H1 (cell line): ENCODE results near the gene ZNF14. TPM values are rescaled to one million over a fixed set of nuclear protein-coding genes. Genes with fewer than 3 reads are reported as not detected.

Experiments
- CTCF ChIA-PET: fragments of 300-600 bp; sonication (Branson Sonifier 250); formaldehyde crosslinking; loops from one replicate; lab custom pipeline; 2021; ENCODE audit not compliant: partially characterized antibody; lab: Charles Lee
- POLR2A ChIA-PET: fragments of 300-600 bp; sonication (Branson Sonifier 250); formaldehyde crosslinking; loops from one replicate; lab custom pipeline; 2021; ENCODE audit warnings: inconsistent platforms; ENCODE audit not compliant: partially characterized antibody; lab: Charles Lee
- DNase-seq, 2 experiments: peaks; one replicate each; pipeline versions ENCODE4 v3.0.0 to v3.0.0-alpha.2; 2010 to 2022; ENCODE audit warnings: low spot score in 2 of 2, low read depth in 1 of 2, mixed read lengths in 1 of 2
- FAIRE-seq: peaks from 2 replicates; lab custom pipeline; 2011; peaks lifted over from hg19 to GRCh38; lab: Jason Lieb, UNC
- H2AFZ ChIP-seq: 2 replicates; pipeline ENCODE4 v1.8.1; 2012; ENCODE audit warnings: low read length, inconsistent platforms
- H2AK5ac ChIP-seq: 2 replicates; pipeline ENCODE4 v1.6.1; 2013; ENCODE audit warnings: low read depth, low read length
- H2BK120ac ChIP-seq: replicated peaks from 2 replicates; pipeline ENCODE3; 2013; ENCODE audit warnings: low read depth, low read length, inconsistent platforms
- H2BK12ac ChIP-seq: 2 replicates; pipeline ENCODE4 v1.6.1; 2013; ENCODE audit warnings: low read depth, low read length
- H2BK15ac ChIP-seq: 2 replicates; pipeline ENCODE4 v1.6.1; 2013; ENCODE audit warnings: low read length
- H2BK20ac ChIP-seq: 2 replicates; pipeline ENCODE4 v1.6.1; 2013; ENCODE audit warnings: low read length
- H2BK5ac ChIP-seq: 2 replicates; pipeline ENCODE4 v1.6.1; 2013; ENCODE audit warnings: low read depth, low read length
- H3K14ac ChIP-seq: 2 replicates; pipeline ENCODE4 v1.6.1; 2013; ENCODE audit warnings: inconsistent platforms; ENCODE audit not compliant: insufficient read length
- H3K18ac ChIP-seq: 2 replicates; pipeline ENCODE4 v1.6.1; 2013; ENCODE audit warnings: low read length; ENCODE audit errors: extremely low read depth
- H3K23ac ChIP-seq: 2 replicates; pipeline ENCODE4 v1.6.1; 2013; ENCODE audit warnings: inconsistent platforms; ENCODE audit not compliant: insufficient read length
- H3K23me2 ChIP-seq: 2 replicates; pipeline ENCODE4 v1.6.1; 2013; ENCODE audit warnings: low read depth, low read length
- H3K27ac ChIP-seq: 2 replicates; pipeline ENCODE4 v1.6.1; 2011; ENCODE audit warnings: low read depth, low read length, inconsistent platforms
- H3K27me3 ChIP-seq, 4 experiments: replicated peaks in 1 of 4; 1 replicate in 1 of 4; 2 replicates in 3 of 4; pipeline versions ENCODE4 v1.6.1 to v1.8.1; 2011 to 2013; ENCODE audit warnings: low read length in 3 of 4, mild to moderate bottlenecking in 3 of 4, inconsistent platforms in 2 of 4, mixed read lengths in 2 of 4, moderate library complexity in 1 of 4; ENCODE audit not compliant: control insufficient read depth in 3 of 4, insufficient read depth in 3 of 4; ENCODE audit errors: extremely low read depth in 1 of 4
- H3K36me3 ChIP-seq, 4 experiments: 2 replicates each; pipeline versions ENCODE4 v1.6.1 to v1.8.1; 2011 to 2013; ENCODE audit warnings: mild to moderate bottlenecking in 4 of 4, low read length in 3 of 4, moderate library complexity in 2 of 4, control low read depth in 1 of 4, inconsistent platforms in 1 of 4; ENCODE audit not compliant: insufficient read depth in 4 of 4, control insufficient read depth in 2 of 4
- H3K4ac ChIP-seq: replicated peaks from 2 replicates; pipeline ENCODE3; 2013; ENCODE audit warnings: low read length, low read depth, mixed read lengths, inconsistent platforms; ENCODE audit not compliant: insufficient read length
- H3K4me1 ChIP-seq, 4 experiments: replicated peaks in 1 of 4; 1 replicate in 1 of 4; 2 replicates in 3 of 4; pipeline versions ENCODE4 v1.6.1 to v1.8.1; 2011 to 2013; ENCODE audit warnings: low read length in 3 of 4, inconsistent platforms in 2 of 4, mixed read lengths in 1 of 4; ENCODE audit not compliant: insufficient read depth in 4 of 4, control insufficient read depth in 3 of 4
- H3K4me2 ChIP-seq, 2 experiments: 2 replicates each; pipeline versions ENCODE4 v1.6.1 to v1.8.1; 2011 to 2013; ENCODE audit warnings: low read depth in 2 of 2, low read length in 2 of 2, control low read depth in 1 of 2, inconsistent platforms in 1 of 2, mild to moderate bottlenecking in 1 of 2; ENCODE audit not compliant: insufficient read depth in 1 of 2
- H3K4me3 ChIP-seq, 4 experiments: fragments of 200-600, 300-600 bp in 1 of 4; sonication (generic), shearing (Covaris generic), sonication (Bioruptor Twin) in 1 of 4; 2 replicates each; pipeline versions ENCODE4 v1.5.1 to v1.8.1; 2011 to 2016; ENCODE audit warnings: low read length in 4 of 4, low read depth in 3 of 4, control low read depth in 2 of 4, inconsistent platforms in 2 of 4, mild to moderate bottlenecking in 2 of 4, mixed read lengths in 1 of 4, moderate library complexity in 1 of 4; ENCODE audit not compliant: insufficient read depth in 2 of 4; ENCODE audit errors: extremely low read depth in 1 of 4
- H3K56ac ChIP-seq: replicated peaks from 2 replicates; pipeline ENCODE3; 2013; ENCODE audit warnings: low read depth, mild to moderate bottlenecking, mixed read lengths, low read length, inconsistent platforms; ENCODE audit not compliant: insufficient read length
- H3K79me1 ChIP-seq: 2 replicates; pipeline ENCODE4 v1.6.1; 2013; ENCODE audit warnings: low read depth, low read length, control low read depth
- H3K79me2 ChIP-seq, 2 experiments: 2 replicates each; pipeline versions ENCODE4 v1.6.1 to v1.8.1; 2012 to 2013; ENCODE audit warnings: low read length in 2 of 2, mild to moderate bottlenecking in 2 of 2, inconsistent platforms in 1 of 2; ENCODE audit not compliant: insufficient read depth in 2 of 2, control insufficient read depth in 1 of 2
- H3K9ac ChIP-seq, 4 experiments: replicated peaks in 1 of 4; 1 replicate in 1 of 4; 2 replicates in 3 of 4; pipeline versions ENCODE4 v1.6.1 to v1.8.1; 2011 to 2013; ENCODE audit warnings: low read depth in 3 of 4, low read length in 3 of 4, control low read depth in 2 of 4, mild to moderate bottlenecking in 2 of 4, moderate library complexity in 2 of 4, inconsistent platforms in 1 of 4; ENCODE audit errors: extremely low read depth in 1 of 4
- H3K9me3 ChIP-seq, 2 experiments: 2 replicates each; pipeline versions ENCODE4 v1.6.1 to v1.8.1; 2012 to 2013; ENCODE audit warnings: mild to moderate bottlenecking in 2 of 2, moderate library complexity in 2 of 2, control low read depth in 1 of 2, inconsistent platforms in 1 of 2, low read depth in 1 of 2, low read length in 1 of 2, mixed read lengths in 1 of 2; ENCODE audit not compliant: insufficient read depth in 2 of 2
- H4K20me1 ChIP-seq, 2 experiments: replicated peaks in 1 of 2; 2 replicates each; pipeline versions ENCODE3 to v1.8.1; 2011 to 2013; ENCODE audit warnings: inconsistent platforms in 2 of 2, low read length in 2 of 2, mild to moderate bottlenecking in 1 of 2; ENCODE audit not compliant: insufficient read depth in 2 of 2, control insufficient read depth in 1 of 2
- H4K5ac ChIP-seq: 2 replicates; pipeline ENCODE4 v1.6.1; 2013; ENCODE audit warnings: low read length, low read depth, mixed read lengths, inconsistent platforms; ENCODE audit not compliant: insufficient read length
- H4K8ac ChIP-seq: 2 replicates; pipeline ENCODE4 v1.8.0; 2013; ENCODE audit warnings: mild to moderate bottlenecking, moderate library complexity, low read length, inconsistent platforms; ENCODE audit not compliant: insufficient read depth; ENCODE audit errors: extremely low read depth
- H4K91ac ChIP-seq: replicated peaks from 2 replicates; pipeline ENCODE3; 2013; ENCODE audit warnings: low read length, mixed read lengths, inconsistent platforms; ENCODE audit not compliant: insufficient read length
- GTF2F1 ChIP-seq: IDR thresholded peaks from 2 replicates; pipeline ENCODE4 v1.6.1; 2012; ENCODE audit warnings: low read depth, low read length, improper control_type of control experiment, borderline replicate concordance
- KDM1A ChIP-seq: fragments of 200-600, 300-600 bp; sonication (generic); IDR thresholded peaks from 2 replicates; pipeline ENCODE4 v1.7.1; 2016; ENCODE audit warnings: mild to moderate bottlenecking, low read length, borderline replicate concordance
- NANOG ChIP-seq: IDR thresholded peaks from 2 replicates; pipeline ENCODE4 v1.6.1; 2011; ENCODE audit warnings: low read length, low read depth, mild to moderate bottlenecking, inconsistent platforms; ENCODE audit not compliant: insufficient read depth, poor library complexity, severe bottlenecking
- RAD21 ChIP-seq, 2 experiments: IDR thresholded peaks in 1 of 2; conservative IDR thresholded peaks in 1 of 2; 2 replicates each; pipeline ENCODE4 v1.6.1; 2011; ENCODE audit warnings: low read depth in 2 of 2, low read length in 2 of 2, improper control_type of control experiment in 1 of 2, inconsistent platforms in 1 of 2, mild to moderate bottlenecking in 1 of 2, moderate library complexity in 1 of 2
- RNF2 ChIP-seq: fragments of 200-900, 300-1000 bp; sonication (generic); IDR thresholded peaks from 2 replicates; pipeline ENCODE4 v1.7.1; 2016; ENCODE audit warnings: borderline replicate concordance, low read depth, mild to moderate bottlenecking, antibody characterized with exemption, low read length; ENCODE audit not compliant: poor library complexity, severe bottlenecking; ENCODE audit errors: missing control alignments
- SUZ12 ChIP-seq: fragments of 200-600 bp; sonication (generic); IDR thresholded peaks from 2 replicates; pipeline ENCODE4 v1.6.1; 2012; ENCODE audit warnings: mild to moderate bottlenecking, inconsistent platforms, low read length, moderate library complexity, mixed read lengths
- WGBS, 2 experiments: shearing (Covaris generic) in 1 of 2; methylation state at CpG; one replicate each; pipeline versions ENCODE4 v1.1.6 to v1.1.7; 2013 to 2015; ENCODE audit warnings: low lambda C conversion rate in 2 of 2, mixed read lengths in 2 of 2, inconsistent platforms in 1 of 2, low coverage in 1 of 2, missing lambda C conversion rate in 1 of 2; ENCODE audit not compliant: insufficient replicate concordance in 2 of 2, insufficient coverage in 1 of 2, insufficient read length in 1 of 2; ENCODE audit errors: extremely low coverage in 1 of 2, missing lambda C conversion rate in 1 of 2; 5-methylcytosine and 5-hydroxymethylcytosine counted together
- polyA plus RNA-seq, 7 experiments: library from polyadenylated mRNA; depleted of rRNA in 3 of 7; stranded (reverse) in 5 of 7; unstranded in 2 of 7; fragments of >200 nt in 5 of 7; fragments of 200-250 nt in 2 of 7; gene quantifications; 1 replicate in 5 of 7; 2 replicates in 1 of 7; 4 replicates in 1 of 7; pipeline versions ENCODE4 v1.2.1 to v1.2.3, GENCODE V29; 2011 to 2013; ENCODE audit warnings: missing spikeins in 2 of 7, mixed read lengths in 2 of 7
- total RNA-seq: library from RNA; stranded (reverse); fragmentation: NEBNext Ultra II Directional; extraction: Animal tissue kit (Norgen Biotek cat#: 25700); gene quantifications from 2 replicates; pipeline ENCODE4 v1.2.1, GENCODE V29; 2021

ZNF14 gene
- total and polyA plus RNA-seq, 2 of the 8 experiments (the other 6 are each of a cell fraction or from before 2014, with no cell fraction given), result 1.00 to 7.4 TPM

GRCh38 chr19:19749117-19749907 is 16.4 kb upstream of the ZNF14 start:
- Histone ChIP-seq H3K9ac (no peak overlapping the region), H3K27ac (no peak overlapping the region), H2BK5ac (no peak overlapping the region), H2AFZ (no peak overlapping the region), H3K4ac (no peak overlapping the region), H3K79me1 (no peaks in the 10 kb centered on the region), H3K4me2 (no peak overlapping the region), H2BK12ac (no peak overlapping the region), H4K91ac (no peak overlapping the region), H3K27me3 (0 out of 7 replicates have a peak, but pooled peaks cover 0 to 2% (median 0%) of the 10 kb centered on the region in 4 experiments), H3K18ac (no peak overlapping the region), H3K56ac (no peak overlapping the region), H2BK120ac (no peak overlapping the region), H3K4me1 (no peaks in the 10 kb centered on the region), H4K20me1 (no peaks in the 10 kb centered on the region), H3K23me2 (no peaks in the 10 kb centered on the region), H3K9me3 (peaks cover 3 to 18% of the 10 kb centered on the region in 2 experiments; a peak in 1 of 4 replicates), H2BK20ac (no peak overlapping the region), H4K5ac (no peak overlapping the region), H2BK15ac (no peak overlapping the region), H4K8ac (0 out of 2 replicates have a peak overlapping the region, but pooled peaks have one; percentile 5), H3K14ac (no peak overlapping the region), H3K36me3 (no peaks in the 10 kb centered on the region), H3K23ac (no peak overlapping the region), H2AK5ac (no peak overlapping the region), H3K79me2 (no peaks in the 10 kb centered on the region), H3K4me3 (no peak overlapping the region)
- CTCF ChIA-PET, result interaction anchor here (1.3 kb wide), 1 partner anchor 15 kb away, joined by 3 read pairs; no protein-coding TSS in a partner anchor
- POLR2A ChIA-PET, result interaction anchor here (0.5 to 2.4 kb wide), 2 partner anchors 12 to 16 kb away, joined by 3 to 6 read pairs; partner anchors contain the start of gene ZNF14
- DNase-seq (no peak), FAIRE-seq (no peak)
- WGBS, 2 experiments, result 89% methylated on average over 13 of the region's 13 CpGs; no CpG with 5 or more reads in 1 of the 2 experiments
- TF ChIP-seq NANOG (no peak), RNF2 (no peak), KDM1A (no peak), SUZ12 (no peak), GTF2F1 (no peak), RAD21 (IDR thresholded peaks at IDR 0.05 in 1 of 2, conservative IDR thresholded peaks at IDR 0.05 in 1 of 2; ENCODE audit: low read depth in 2 of 2, low read length in 2 of 2) (no peak)
